Osteoblast (primary cell): ENCODE results near the gene MLN. TPM values are rescaled to one million over a fixed set of nuclear protein-coding genes. Genes with fewer than 3 reads are reported as not detected.

Experiments used
- DNase-seq: peaks from one replicate; pipeline ENCODE4 v3.0.0; 2011; ENCODE audit warnings: low spot score, mixed read lengths; ENCODE audit not compliant: insufficient read length; ENCODE audit errors: missing footprints
- H2AFZ ChIP-seq: 2 replicates; pipeline ENCODE4 v1.6.0; 2011; ENCODE audit warnings: mild to moderate bottlenecking, low read length
- H3K27ac ChIP-seq: 2 replicates; pipeline ENCODE4 v1.5.1; 2011; ENCODE audit warnings: mild to moderate bottlenecking, low read depth, low read length, moderate library complexity
- H3K27me3 ChIP-seq: 2 replicates; pipeline ENCODE4 v1.6.0; 2012; ENCODE audit warnings: mild to moderate bottlenecking, control low read depth, inconsistent platforms, low read length, moderate library complexity; ENCODE audit not compliant: insufficient read depth
- H3K36me3 ChIP-seq: 2 replicates; pipeline ENCODE4 v1.5.1; 2011; ENCODE audit warnings: mild to moderate bottlenecking, low read length, control low read depth, moderate library complexity; ENCODE audit not compliant: insufficient read depth
- H3K4me1 ChIP-seq: 2 replicates; pipeline ENCODE4 v1.5.1; 2011; ENCODE audit warnings: mild to moderate bottlenecking, low read length, control low read depth, moderate library complexity; ENCODE audit not compliant: insufficient read depth
- H3K4me2 ChIP-seq: 2 replicates; pipeline ENCODE4 v1.6.0; 2011; ENCODE audit warnings: mild to moderate bottlenecking, low read length; ENCODE audit not compliant: insufficient read depth
- H3K4me3 ChIP-seq: fragments of 200-600 bp; sonication (generic); 3 replicates; pipeline ENCODE4 v1.5.1; 2012; ENCODE audit warnings: mild to moderate bottlenecking, low read length, inconsistent platforms; ENCODE audit not compliant: insufficient read depth
- H3K79me2 ChIP-seq: 2 replicates; pipeline ENCODE4 v1.6.0; 2012; ENCODE audit warnings: mild to moderate bottlenecking, low read length, control low read depth, inconsistent platforms; ENCODE audit not compliant: insufficient read depth
- H3K9me3 ChIP-seq: 2 replicates; pipeline ENCODE4 v1.5.1; 2011; ENCODE audit warnings: low read depth, low read length, control low read depth
- H4K20me1 ChIP-seq: 2 replicates; pipeline ENCODE4 v1.6.0; 2012; ENCODE audit warnings: mild to moderate bottlenecking, low read length, control low read depth; ENCODE audit not compliant: insufficient read depth
- total RNA-seq: library from RNA; depleted of rRNA; stranded (reverse); fragments of >200 nt; gene quantifications from 2 replicates; pipeline ENCODE4 v1.2.3, GENCODE V29; 2012
- TF ChIP-seq, protein P1 (sequence below): IDR thresholded peaks from 2 replicates; pipeline ENCODE4 v1.5.1; 2011; ENCODE audit warnings: mild to moderate bottlenecking, low read depth, low read length, moderate library complexity; ENCODE audit errors: extremely low read depth

The MLN gene
- total RNA-seq, 1 donor = not detected

GRCh38 chr6:33772082-33772830 lies 31.5 kb downstream of the MLN start:
- Histone ChIP-seq H3K36me3 (peaks cover 47% of the 10 kb centered on the region), H2AFZ (no peak overlapping the region), H3K4me2 (peak overlapping the region; percentile 42), H3K4me3 (peak overlapping the region; percentile 45), H3K27me3 (no peaks in the 10 kb centered on the region), H3K27ac (peak overlapping the region; percentile 86), H3K79me2 (no peaks in the 10 kb centered on the region), H3K4me1 (peaks cover 27% of the 10 kb centered on the region), H4K20me1 (peaks cover 5% of the 10 kb centered on the region), H3K9me3 (no peaks in the 10 kb centered on the region)
- peak; percentile 92 for DNase-seq
- TF ChIP-seq, protein P1, sequence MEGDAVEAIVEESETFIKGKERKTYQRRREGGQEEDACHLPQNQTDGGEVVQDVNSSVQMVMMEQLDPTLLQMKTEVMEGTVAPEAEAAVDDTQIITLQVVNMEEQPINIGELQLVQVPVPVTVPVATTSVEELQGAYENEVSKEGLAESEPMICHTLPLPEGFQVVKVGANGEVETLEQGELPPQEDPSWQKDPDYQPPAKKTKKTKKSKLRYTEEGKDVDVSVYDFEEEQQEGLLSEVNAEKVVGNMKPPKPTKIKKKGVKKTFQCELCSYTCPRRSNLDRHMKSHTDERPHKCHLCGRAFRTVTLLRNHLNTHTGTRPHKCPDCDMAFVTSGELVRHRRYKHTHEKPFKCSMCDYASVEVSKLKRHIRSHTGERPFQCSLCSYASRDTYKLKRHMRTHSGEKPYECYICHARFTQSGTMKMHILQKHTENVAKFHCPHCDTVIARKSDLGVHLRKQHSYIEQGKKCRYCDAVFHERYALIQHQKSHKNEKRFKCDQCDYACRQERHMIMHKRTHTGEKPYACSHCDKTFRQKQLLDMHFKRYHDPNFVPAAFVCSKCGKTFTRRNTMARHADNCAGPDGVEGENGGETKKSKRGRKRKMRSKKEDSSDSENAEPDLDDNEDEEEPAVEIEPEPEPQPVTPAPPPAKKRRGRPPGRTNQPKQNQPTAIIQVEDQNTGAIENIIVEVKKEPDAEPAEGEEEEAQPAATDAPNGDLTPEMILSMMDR = no peak

DNA sequence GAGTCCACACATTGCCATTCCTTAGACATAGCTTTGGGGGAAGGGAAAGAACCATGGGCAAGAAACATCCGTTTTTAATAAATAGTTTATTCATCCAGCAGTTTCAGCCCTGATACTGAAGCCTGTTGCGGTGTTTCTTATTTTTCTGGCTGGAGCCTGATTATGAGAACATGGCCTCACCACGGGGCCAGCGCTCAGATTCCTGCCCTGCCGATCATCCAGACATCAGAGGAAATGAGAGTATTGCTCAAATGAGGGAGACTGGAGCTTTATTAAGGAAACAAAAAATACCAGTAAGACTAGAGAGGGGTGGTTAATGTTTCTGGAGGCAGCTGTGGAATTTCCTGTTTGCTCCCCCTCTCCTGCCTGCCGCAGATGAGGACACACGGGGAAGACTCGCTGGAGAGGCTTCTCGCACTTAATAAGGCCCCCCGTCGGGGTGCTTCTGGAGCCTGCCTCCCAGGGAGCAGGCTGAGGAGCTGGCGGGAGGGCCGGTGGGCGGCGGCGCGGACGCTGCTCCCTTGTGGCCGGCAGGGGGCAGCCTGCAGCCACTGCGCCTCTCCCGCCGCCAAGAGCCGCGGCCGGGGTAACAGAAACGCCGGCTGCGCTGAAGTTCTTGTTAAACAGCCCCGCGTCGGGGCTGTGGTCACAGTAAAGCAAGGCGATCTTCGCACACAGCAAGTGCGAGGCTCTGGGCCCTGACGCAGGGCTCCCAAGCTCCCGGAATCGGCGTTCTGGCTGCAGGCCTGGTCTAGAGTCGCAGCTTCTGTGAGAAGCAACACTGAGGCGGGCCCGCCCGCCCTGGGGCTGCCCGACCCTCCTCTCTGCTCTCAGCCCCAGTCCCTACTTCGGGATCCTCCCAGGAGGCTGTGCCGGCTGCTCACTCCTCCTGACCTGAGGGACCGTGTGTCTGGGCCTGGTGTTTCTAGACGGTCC lies 32.4 kb downstream of the MLN start:
- DNase-seq = peak; percentile 97
- no peaks in the 10 kb centered on the region for H3K9me3 ChIP-seq
- peak overlapping the region; percentile 86 for H3K27ac ChIP-seq
- H3K4me2 ChIP-seq = peak overlapping the region; percentile 67
- H3K4me3 ChIP-seq = peak overlapping the region; percentile 45
- H3K4me1 ChIP-seq = peaks cover 27% of the 10 kb centered on the region
- H2AFZ ChIP-seq = no peak overlapping the region
- TF ChIP-seq, protein P1 = peak; percentile 85
- peaks cover 38% of the 10 kb centered on the region for H3K36me3 ChIP-seq
- H3K27me3 ChIP-seq = no peaks in the 10 kb centered on the region
- H3K79me2 ChIP-seq = no peaks in the 10 kb centered on the region
- peaks cover 5% of the 10 kb centered on the region for H4K20me1 ChIP-seq

DNA sequence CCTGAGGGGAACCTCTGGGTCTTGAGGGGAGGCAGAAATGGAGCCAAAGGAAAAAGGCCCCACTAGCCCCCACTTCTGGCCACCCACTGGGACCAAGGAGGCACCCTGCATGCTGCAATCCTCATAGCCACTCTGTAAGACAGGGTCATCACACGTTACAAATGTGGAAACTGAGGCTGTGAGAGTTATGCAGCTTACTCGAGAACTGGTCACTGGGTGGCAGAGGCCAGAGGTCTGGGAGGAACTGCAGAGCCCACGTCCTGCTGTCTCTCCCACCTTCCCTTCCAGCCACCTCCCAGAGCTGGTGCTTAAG lies 33.0 kb downstream of the MLN start:
- Histone ChIP-seq H3K27ac (peak overlapping the region; percentile 86), H4K20me1 (peaks cover 5% of the 10 kb centered on the region), H3K4me3 (peak overlapping the region; percentile 30), H3K9me3 (no peaks in the 10 kb centered on the region), H3K27me3 (no peaks in the 10 kb centered on the region), H3K79me2 (no peaks in the 10 kb centered on the region), H2AFZ (no peak overlapping the region), H3K4me1 (peaks cover 27% of the 10 kb centered on the region), H3K4me2 (peak overlapping the region; percentile 67), H3K36me3 (peaks cover 32% of the 10 kb centered on the region)
- TF ChIP-seq, protein P1 = no peak
- DNase-seq = no peak
